Left kidney (tissue), 2 donors: ENCODE results near the gene LSM14B. TPM values are rescaled to one million over a fixed set of nuclear protein-coding genes. Genes with fewer than 3 reads are reported as not detected.

Experiments used
- DNase-seq: peaks from one replicate; pipeline ENCODE4 v3.0.0-alpha.2; 2013
- polyA plus RNA-seq: library from polyadenylated mRNA; unstranded; fragments of 120-200 nt; gene quantifications from one replicate; pipeline ENCODE4 v1.2.1, GENCODE V29; 2013; ENCODE audit not compliant: insufficient read length

Gene LSM14B
- polyA plus RNA-seq, 1 donor, result 57.3 TPM

- no peak for DNase-seq
These were observed 9.5 kb downstream of the LSM14B start for GRCh38 chr20:62131560-62132320.

GRCh38 chr20:62132421-62132820, 10.1 kb downstream of the LSM14B start:
- no peak for DNase-seq

- no peak for DNase-seq
These were observed 11.0 kb downstream of the LSM14B start for GRCh38 chr20:62133051-62133845.

GRCh38 chr20:62133864-62134263, 11.6 kb downstream of the LSM14B start:
- DNase-seq, result no peak

- no peak for DNase-seq
These were observed 12.5 kb downstream of the LSM14B start for GRCh38 chr20:62134735-62135231.

- no peak for DNase-seq
These were observed 13.4 kb downstream of the LSM14B start for GRCh38 chr20:62135573-62136266.

- DNase-seq, result no peak
These were observed 14.2 kb downstream of the LSM14B start for GRCh38 chr20:62136283-62137091.

GRCh38 chr20:62137092-62137384, 14.8 kb downstream of the LSM14B start:
- DNase-seq, result no peak

GRCh38 chr20:62137478-62138203, 15.4 kb downstream of the LSM14B start:
- no peak for DNase-seq

- no peak for DNase-seq
These were observed 15.9 kb downstream of the LSM14B start for GRCh38 chr20:62138204-62138543.

- DNase-seq, result no peak
These were observed 16.6 kb downstream of the LSM14B start for GRCh38 chr20:62138912-62139311.

- DNase-seq, result no peak
These were observed 17.4 kb downstream of the LSM14B start for GRCh38 chr20:62139636-62140035.

GRCh38 chr20:62141043-62141396, 18.7 kb downstream of the LSM14B start:
- DNase-seq, result no peak

GRCh38 chr20:62141397-62142251, 19.3 kb downstream of the LSM14B start:
- DNase-seq, result no peak

GRCh38 chr20:62142252-62143080, 20.2 kb downstream of the LSM14B start:
- DNase-seq, result no peak

- peak; percentile 84 for DNase-seq
These were observed 21.0 kb downstream of the LSM14B start, which contains the start of the genes PSMA7 and SS18L1 for GRCh38 chr20:62143081-62143956. PSMA7 (minus strand) TSS chr20:62143394; CDS start chr20:62143303, 91 bp downstream. SS18L1 (plus strand) TSS chr20:62143769; CDS start chr20:62143821, 52 bp downstream.

- DNase-seq, result no peak
These were observed 21.9 kb downstream of the LSM14B start for GRCh38 chr20:62143957-62144825.
